A375 (cell line): Measurements from ENCODE around the gene CYP27B1. TPM values are rescaled to one million over a fixed set of nuclear protein-coding genes. Genes with fewer than 3 reads are reported as not detected.

Experiments used
- small RNA-seq: library from RNA; depleted of rRNA; stranded (forward); fragments of <200 nt; gene quantifications from one replicate; pipeline ENCODE3, GENCODE V24; 2014
- total RNA-seq: library from RNA; depleted of rRNA; stranded (reverse); fragments of >200 nt; shearing (Covaris generic); gene quantifications from 2 replicates; pipeline ENCODE4 v1.2.3, GENCODE V29; 2014; rRNA removed

CYP27B1 gene
- 16.1 and 17.0 TPM in 2 replicates for total RNA-seq

GRCh38 chr12:57766464-57767304 lies at the start of gene CYP27B1:
TSS of gene CYP27B1 (minus strand) at chr12:57767078. CDS start at chr12:57767041, 37 bp downstream.

GRCh38 chr12:57782608-57783465 lies 16.0 kb upstream of the CYP27B1 start, which contains the start of gene TSFM:
TSS of gene TSFM (plus strand) at chr12:57782787. CDS start at chr12:57782802, 15 bp downstream.

GRCh38 chr12:57772429-57773322 lies 5.8 kb upstream of the CYP27B1 start, which contains the start of gene EEF1AKMT3:
TSS of gene EEF1AKMT3 (plus strand) at chr12:57772614. CDS start at chr12:57772725, 111 bp downstream.

GRCh38 chr12:57771873-57772428 lies 5.1 kb upstream of the CYP27B1 start, which contains the start of gene METTL1:
TSS of gene METTL1 (minus strand) at chr12:57772105. CDS start at chr12:57772083, 22 bp downstream.

GRCh38 chr12:57754411-57755193 lies 12.3 kb downstream of the CYP27B1 start, which contains the start of gene MARCHF9:
TSS of gene MARCHF9 (plus strand) at chr12:57755103. CDS start at chr12:57755529, 426 bp downstream.

GRCh38 chr12:57751788-57752667 lies 14.8 kb downstream of the CYP27B1 start, which contains the start of gene CDK4:
TSS of gene CDK4 (minus strand) at chr12:57752310. CDS start at chr12:57751717, 593 bp downstream.

GRCh38 chr12:57744777-57745484 lies 21.9 kb downstream of the CYP27B1 start, which contains the start of gene TSPAN31:
TSS of gene TSPAN31 (plus strand) at chr12:57745039. CDS start at chr12:57745155, 116 bp downstream.

GRCh38 chr12:57738661-57739237 lies 28.1 kb downstream of the CYP27B1 start, which contains the start of gene AGAP2:
TSS of gene AGAP2 (minus strand) at chr12:57738742. CDS start at chr12:57738246, 496 bp downstream.

Small RNAs within 50 kb of the gene (small RNA-seq; reads per million reads assigned to genes)
- not detected for gene RNU6-1083P

Other genes starting within 250 kb of the CYP27B1 start
- gene DDIT3, start 246.6 kb downstream of the CYP27B1 start, total RNA-seq = 58.1 and 66.1 TPM in 2 replicates
- gene MBD6, start 244.3 kb downstream of the CYP27B1 start, total RNA-seq = 13.7 and 25.7 TPM in 2 replicates
- gene DCTN2, start 219.9 kb downstream of the CYP27B1 start, total RNA-seq = 75.2 and 76.3 TPM in 2 replicates
- gene KIF5A, start 217.0 kb downstream of the CYP27B1 start, total RNA-seq = 0.41 and 0.58 TPM in 2 replicates
- gene PIP4K2C, start 175.9 kb downstream of the CYP27B1 start, total RNA-seq = 23.7 and 30.1 TPM in 2 replicates
- gene DTX3, start 162.3 kb downstream of the CYP27B1 start, total RNA-seq = 28.2 and 32.4 TPM in 2 replicates
- gene ARHGEF25, start 155.6 kb downstream of the CYP27B1 start, total RNA-seq = 22.6 and 46.8 TPM in 2 replicates
- 25.6 and 26.7 TPM in 2 replicates for gene B4GALNT1, start 133.9 kb downstream of the CYP27B1 start, total RNA-seq
- 135 and 140 TPM in 2 replicates for gene OS9, start 72.9 kb downstream of the CYP27B1 start, total RNA-seq
- gene AGAP2, start 28.3 kb downstream of the CYP27B1 start, total RNA-seq = 2.1 and 2.3 TPM in 2 replicates
- gene TSPAN31, start 22.0 kb downstream of the CYP27B1 start, total RNA-seq = 36.1 and 40.0 TPM in 2 replicates
- gene CDK4, start 14.8 kb downstream of the CYP27B1 start, total RNA-seq = 322 and 387 TPM in 2 replicates
- 10.2 and 11.7 TPM in 2 replicates for gene MARCHF9, start 12.0 kb downstream of the CYP27B1 start, total RNA-seq
- 24.6 and 27.6 TPM in 2 replicates for gene METTL1, start 5.0 kb upstream of the CYP27B1 start, total RNA-seq
- gene EEF1AKMT3, start 5.5 kb upstream of the CYP27B1 start, total RNA-seq = 3.0 and 3.3 TPM in 2 replicates
- 49.7 and 53.0 TPM in 2 replicates for gene TSFM, start 15.7 kb upstream of the CYP27B1 start, total RNA-seq
- 0.72 and 1.6 TPM in 2 replicates for gene AVIL, start 51.7 kb upstream of the CYP27B1 start, total RNA-seq
- gene CTDSP2, start 79.7 kb upstream of the CYP27B1 start, total RNA-seq = 52.2 and 52.6 TPM in 2 replicates
- 8.8 and 10.5 TPM in 2 replicates for gene ATP23, start 174.5 kb upstream of the CYP27B1 start, total RNA-seq